Ramos (cell line): Measurements from ENCODE around the gene DCK.

Experiments used
- in situ Hi-C: fragments of 300-500 bp; cut with MboI; formaldehyde crosslinking; loops from one replicate; pipeline ENCODE4 v1.14.3; 2022; ENCODE audit warnings: low sequenced_read_pairs; ENCODE audit not compliant: unreplicated experiment

Gene DCK

GRCh38 chr4:70993181-70994068 lies at the start of gene DCK:
Gene DCK (plus strand): TSS chr4:70993649. CDS start chr4:70993836, 187 bp downstream.
- in situ Hi-C loops = no loop called here

- in situ Hi-C loops = no loop called here
These were observed 48.4 kb upstream of the DCK start for GRCh38 chr4:70945046-70945445.

- in situ Hi-C loops = no loop called here
These were observed 47.9 kb upstream of the DCK start for GRCh38 chr4:70945452-70946055.

GRCh38 chr4:70946939-70947338 lies 46.5 kb upstream of the DCK start:
- in situ Hi-C loops = no loop called here

GRCh38 chr4:70948665-70949260 lies 44.7 kb upstream of the DCK start:
- in situ Hi-C loops = no loop called here

- in situ Hi-C loops = no loop called here
These were observed 39.4 kb upstream of the DCK start for GRCh38 chr4:70954032-70954431.

- in situ Hi-C loops = no loop called here
These were observed 36.8 kb upstream of the DCK start for GRCh38 chr4:70956549-70957210.

GRCh38 chr4:70958681-70959080 lies 34.8 kb upstream of the DCK start:
- in situ Hi-C loops = no loop called here

- in situ Hi-C loops = no loop called here
These were observed 24.4 kb upstream of the DCK start for GRCh38 chr4:70969076-70969475.

- in situ Hi-C loops = no loop called here
These were observed 17.2 kb upstream of the DCK start for GRCh38 chr4:70976252-70976651.

- in situ Hi-C loops = no loop called here
These were observed 13.9 kb upstream of the DCK start for GRCh38 chr4:70979445-70980008.

- in situ Hi-C loops = no loop called here
These were observed 13.3 kb upstream of the DCK start for GRCh38 chr4:70980196-70980595.

- in situ Hi-C loops = no loop called here
These were observed 9.3 kb upstream of the DCK start for GRCh38 chr4:70984106-70984505.

GRCh38 chr4:70984589-70984988 lies 8.9 kb upstream of the DCK start:
- in situ Hi-C loops = no loop called here

- in situ Hi-C loops = no loop called here
These were observed 1.9 kb upstream of the DCK start for GRCh38 chr4:70991596-70991995.

- in situ Hi-C loops = no loop called here
These were observed 1.0 kb upstream of the DCK start for GRCh38 chr4:70992391-70992881.

- in situ Hi-C loops = no loop called here
These were observed 569 bp downstream of the DCK start for GRCh38 chr4:70994069-70994366.

GRCh38 chr4:70994387-70995099 lies 1.1 kb downstream of the DCK start:
- in situ Hi-C loops = no loop called here

GRCh38 chr4:70996018-70996360 lies 2.5 kb downstream of the DCK start:
- in situ Hi-C loops = no loop called here

GRCh38 chr4:70997036-70997435 lies 3.6 kb downstream of the DCK start:
- in situ Hi-C loops = no loop called here
